ENCODE measurements around the gene DYRK2.

DNA sequence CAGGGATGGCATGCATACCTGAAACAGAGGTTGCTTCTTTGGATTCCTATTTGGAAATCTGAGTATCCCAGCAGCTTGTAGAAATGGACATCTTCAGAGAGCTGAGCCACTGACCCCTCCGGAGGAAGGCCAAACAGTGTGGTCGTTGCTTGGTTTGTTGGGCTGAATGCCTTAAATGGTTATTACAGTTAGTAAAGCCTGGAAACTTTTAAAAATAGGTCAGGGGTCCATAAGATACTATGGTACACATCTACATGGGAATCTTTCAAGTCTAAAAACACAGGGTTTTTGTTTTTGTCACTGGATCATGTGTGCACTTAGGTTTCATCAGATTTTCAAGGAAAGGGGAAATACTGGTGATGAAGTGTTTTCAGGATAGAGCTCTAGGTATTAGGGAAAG is 7.7 kb downstream of the DYRK2 start:
- TF ChIP-seq RXRA (IDR thresholded peaks at IDR 0.05): no peak
- no peak for TF ChIP-seq CTCF (IDR thresholded peaks at IDR 0.05; ENCODE audit: low read depth, low read length, missing input control)
- no peak for TF ChIP-seq FOXA2 (IDR thresholded peaks at IDR 0.05)
- TF ChIP-seq JUND (IDR thresholded peaks at IDR 0.05): no peak
- TF ChIP-seq RAD21 (IDR thresholded peaks at IDR 0.05): no peak
- TF ChIP-seq TAF1 (conservative IDR thresholded peaks at IDR 0.05): no peak
- TF ChIP-seq SP1 (IDR thresholded peaks at IDR 0.05): no peak
- no peak for TF ChIP-seq ATF3 (IDR thresholded peaks at IDR 0.05)
- TF ChIP-seq, protein P1, sequence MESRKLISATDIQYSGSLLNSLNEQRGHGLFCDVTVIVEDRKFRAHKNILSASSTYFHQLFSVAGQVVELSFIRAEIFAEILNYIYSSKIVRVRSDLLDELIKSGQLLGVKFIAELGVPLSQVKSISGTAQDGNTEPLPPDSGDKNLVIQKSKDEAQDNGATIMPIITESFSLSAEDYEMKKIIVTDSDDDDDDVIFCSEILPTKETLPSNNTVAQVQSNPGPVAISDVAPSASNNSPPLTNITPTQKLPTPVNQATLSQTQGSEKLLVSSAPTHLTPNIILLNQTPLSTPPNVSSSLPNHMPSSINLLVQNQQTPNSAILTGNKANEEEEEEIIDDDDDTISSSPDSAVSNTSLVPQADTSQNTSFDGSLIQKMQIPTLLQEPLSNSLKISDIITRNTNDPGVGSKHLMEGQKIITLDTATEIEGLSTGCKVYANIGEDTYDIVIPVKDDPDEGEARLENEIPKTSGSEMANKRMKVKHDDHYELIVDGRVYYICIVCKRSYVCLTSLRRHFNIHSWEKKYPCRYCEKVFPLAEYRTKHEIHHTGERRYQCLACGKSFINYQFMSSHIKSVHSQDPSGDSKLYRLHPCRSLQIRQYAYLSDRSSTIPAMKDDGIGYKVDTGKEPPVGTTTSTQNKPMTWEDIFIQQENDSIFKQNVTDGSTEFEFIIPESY (IDR thresholded peaks at IDR 0.05): no peak
- no peak for TF ChIP-seq REST (IDR thresholded peaks at IDR 0.05)
- no peak for TF ChIP-seq YY1 (IDR thresholded peaks at IDR 0.05)
- TF ChIP-seq GABPA (IDR thresholded peaks at IDR 0.05 in 1 of 2, conservative IDR thresholded peaks at IDR 0.05 in 1 of 2): no peak
- no peak for TF ChIP-seq HNF4G (IDR thresholded peaks at IDR 0.05)
- no peak for TF ChIP-seq MAX (IDR thresholded peaks at IDR 0.05)

Data from liver (tissue), 3 donors.